Stomach smooth muscle (tissue), 2 donors: ENCODE data around the gene SMAD2.

Experiments used
- H3K27ac ChIP-seq: one replicate; pipeline ENCODE4 v1.7.0; 2013; ENCODE audit warnings: mild to moderate bottlenecking, low read length, inconsistent platforms
- H3K27me3 ChIP-seq, 2 donors: one replicate each; pipeline ENCODE4 v1.7.0; 2013; ENCODE audit warnings: low read length in 2 of 2; ENCODE audit not compliant: insufficient read depth in 2 of 2, control insufficient read depth in 1 of 2
- H3K36me3 ChIP-seq, 2 donors: one replicate each; pipeline ENCODE4 v1.7.0; 2013; ENCODE audit warnings: low read length in 2 of 2; ENCODE audit not compliant: control insufficient read depth in 2 of 2, insufficient read depth in 2 of 2
- H3K4me1 ChIP-seq: one replicate; pipeline ENCODE4 v1.7.0; 2013; ENCODE audit warnings: low read length; ENCODE audit not compliant: control insufficient read depth, insufficient read depth
- H3K4me3 ChIP-seq, 2 donors: one replicate each; pipeline ENCODE4 v1.7.0; 2013; ENCODE audit warnings: low read length in 2 of 2
- H3K9ac ChIP-seq, 2 donors: one replicate each; pipeline ENCODE4 v1.7.0; 2013; ENCODE audit warnings: low read length in 2 of 2, mild to moderate bottlenecking in 1 of 2
- H3K9me3 ChIP-seq, 2 donors: one replicate each; pipeline ENCODE4 v1.7.0; 2013; ENCODE audit warnings: low read length in 2 of 2; ENCODE audit not compliant: control insufficient read depth in 2 of 2
- donor health status: healthy.
- donor health status: Pancreatic carcinoma.

SMAD2 gene

GRCh38 chr18:47794725-47795433 lies 135.6 kb downstream of the SMAD2 start:
- Histone ChIP-seq H3K9me3 (no peaks in the 10 kb centered on the region), H3K4me1 (peaks cover 10% of the 10 kb centered on the region), H3K4me3 (no peak overlapping the region), H3K27me3 (no peaks in the 10 kb centered on the region), H3K36me3 (no peaks in the 10 kb centered on the region), H3K27ac (no peak overlapping the region), H3K9ac (no peak overlapping the region)

DNA sequence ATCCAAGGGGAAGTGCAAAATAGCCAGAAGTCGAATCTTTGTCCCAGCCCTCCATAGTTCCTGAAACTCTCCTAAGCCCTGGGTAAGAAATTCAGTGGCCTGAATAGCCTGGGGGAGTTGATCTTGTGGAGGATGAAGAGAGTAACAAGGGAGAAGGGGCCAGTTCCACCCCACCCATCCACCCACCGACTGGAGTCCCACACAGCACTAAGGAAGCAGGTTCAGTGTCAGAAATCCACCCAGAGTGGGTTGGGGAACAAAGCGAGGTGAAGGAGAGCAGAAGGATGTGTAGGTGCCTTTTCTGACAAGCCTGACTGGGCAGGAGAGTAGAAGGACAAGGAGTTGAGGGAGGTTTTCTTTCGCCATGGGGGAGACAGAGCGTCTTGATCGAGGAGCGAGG lies 136.8 kb downstream of the SMAD2 start:
- Histone ChIP-seq H3K9ac (no peak overlapping the region), H3K36me3 (no peaks in the 10 kb centered on the region), H3K9me3 (no peaks in the 10 kb centered on the region), H3K27me3 (no peaks in the 10 kb centered on the region), H3K4me1 (peaks cover 10% of the 10 kb centered on the region), H3K27ac (no peak overlapping the region), H3K4me3 (no peak overlapping the region)

- H3K4me1 ChIP-seq, result peaks cover 10% of the 10 kb centered on the region
- H3K9ac ChIP-seq, result no peak overlapping the region
- H3K4me3 ChIP-seq, result no peak overlapping the region
- H3K9me3 ChIP-seq, result peaks cover 0 to 5% of the 10 kb centered on the region in 2 donors
- no peaks in the 10 kb centered on the region for H3K27me3 ChIP-seq
- no peak overlapping the region for H3K27ac ChIP-seq
- no peaks in the 10 kb centered on the region for H3K36me3 ChIP-seq
These were observed 138.9 kb downstream of the SMAD2 start for GRCh38 chr18:47791461-47791985.

- Histone ChIP-seq H3K4me3 (no peak overlapping the region), H3K27ac (no peak overlapping the region), H3K9ac (no peak overlapping the region), H3K36me3 (no peaks in the 10 kb centered on the region), H3K27me3 (no peaks in the 10 kb centered on the region), H3K4me1 (peaks cover 4% of the 10 kb centered on the region), H3K9me3 (peaks cover 4 to 5% of the 10 kb centered on the region in 2 donors)
These were observed 140.4 kb downstream of the SMAD2 start for GRCh38 chr18:47790036-47790435.

GRCh38 chr18:47788621-47789020 lies 141.8 kb downstream of the SMAD2 start:
- no peak overlapping the region for H3K4me3 ChIP-seq
- H3K9ac ChIP-seq, result no peak overlapping the region
- no peak overlapping the region for H3K27ac ChIP-seq
- no peaks in the 10 kb centered on the region for H3K36me3 ChIP-seq
- H3K9me3 ChIP-seq, result peaks cover 7 to 13% of the 10 kb centered on the region in 2 donors
- H3K27me3 ChIP-seq, result no peaks in the 10 kb centered on the region
- H3K4me1 ChIP-seq, result no peaks in the 10 kb centered on the region

GRCh38 chr18:47781561-47781960 lies 148.9 kb downstream of the SMAD2 start:
- H3K36me3 ChIP-seq, result no peaks in the 10 kb centered on the region
- no peak overlapping the region for H3K27ac ChIP-seq
- no peak overlapping the region for H3K9ac ChIP-seq
- peaks cover 7 to 16% of the 10 kb centered on the region in 2 donors for H3K9me3 ChIP-seq
- H3K27me3 ChIP-seq, result no peaks in the 10 kb centered on the region
- H3K4me3 ChIP-seq, result no peak overlapping the region
- no peaks in the 10 kb centered on the region for H3K4me1 ChIP-seq

- Histone ChIP-seq H3K4me3 (no peak overlapping the region), H3K9ac (no peak overlapping the region), H3K27me3 (no peaks in the 10 kb centered on the region), H3K36me3 (no peaks in the 10 kb centered on the region), H3K9me3 (peaks cover 4 to 16% of the 10 kb centered on the region in 2 donors), H3K4me1 (no peaks in the 10 kb centered on the region), H3K27ac (no peak overlapping the region)
These were observed 150.3 kb downstream of the SMAD2 start for GRCh38 chr18:47780011-47780725.

DNA sequence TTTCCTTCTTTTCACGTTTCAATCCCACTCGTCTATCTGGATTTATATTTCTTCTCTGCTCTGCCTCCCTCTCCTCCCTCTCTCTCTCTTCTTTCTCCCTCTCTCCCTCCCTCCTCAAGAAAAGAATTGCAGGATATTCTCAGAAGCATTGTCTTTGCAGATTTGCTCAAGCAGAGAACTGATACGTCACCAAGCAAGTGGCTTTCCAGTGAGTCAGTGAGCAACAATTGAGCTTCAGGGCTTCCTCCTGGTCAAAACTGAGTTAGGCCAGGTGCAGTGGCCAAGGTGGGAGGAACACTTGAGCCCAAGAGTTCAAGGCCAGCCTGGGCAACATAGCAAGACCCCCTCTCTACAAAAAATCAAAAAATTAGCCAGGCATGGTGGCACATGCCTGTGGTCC lies 151.1 kb downstream of the SMAD2 start:
- Histone ChIP-seq H3K9ac (no peak overlapping the region), H3K4me1 (no peaks in the 10 kb centered on the region), H3K36me3 (no peaks in the 10 kb centered on the region), H3K4me3 (no peak overlapping the region), H3K27me3 (no peaks in the 10 kb centered on the region), H3K9me3 (peaks cover 0 to 12% of the 10 kb centered on the region in 2 donors), H3K27ac (no peak overlapping the region)

- Histone ChIP-seq H3K9ac (no peak overlapping the region), H3K36me3 (no peaks in the 10 kb centered on the region), H3K4me3 (no peak overlapping the region), H3K27ac (no peak overlapping the region), H3K9me3 (peaks cover 0 to 3% of the 10 kb centered on the region in 2 donors), H3K4me1 (no peaks in the 10 kb centered on the region), H3K27me3 (no peaks in the 10 kb centered on the region)
These were observed 152.8 kb downstream of the SMAD2 start for GRCh38 chr18:47777626-47778025.

- H3K4me3 ChIP-seq, result no peak overlapping the region
- H3K27me3 ChIP-seq, result no peaks in the 10 kb centered on the region
- no peak overlapping the region for H3K27ac ChIP-seq
- H3K36me3 ChIP-seq, result no peaks in the 10 kb centered on the region
- H3K9me3 ChIP-seq, result no peaks in the 10 kb centered on the region
- H3K9ac ChIP-seq, result no peak overlapping the region
- no peaks in the 10 kb centered on the region for H3K4me1 ChIP-seq
These were observed 154.5 kb downstream of the SMAD2 start for GRCh38 chr18:47775961-47776360.

DNA sequence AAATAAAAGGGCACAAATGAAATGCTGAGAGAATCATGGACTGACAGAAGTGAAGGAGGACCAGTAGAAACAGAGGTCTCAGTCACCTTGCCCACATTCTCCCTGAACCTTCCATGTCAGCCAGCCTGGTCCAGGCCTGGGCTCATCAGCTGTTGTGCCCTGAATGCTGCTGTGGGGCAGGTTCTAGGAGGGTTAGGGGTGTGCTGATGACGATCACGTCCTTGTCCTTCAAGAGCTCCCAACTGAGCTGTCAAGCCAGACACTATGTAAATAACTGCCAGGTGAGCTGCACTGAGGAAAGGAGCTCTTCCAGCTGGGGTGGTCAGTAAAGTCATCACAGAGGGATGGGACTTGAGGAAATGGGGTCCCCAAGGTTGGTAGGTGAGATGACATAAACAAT lies 156.5 kb downstream of the SMAD2 start:
- no peak overlapping the region for H3K27ac ChIP-seq
- H3K36me3 ChIP-seq, result no peaks in the 10 kb centered on the region
- H3K4me1 ChIP-seq, result no peaks in the 10 kb centered on the region
- no peaks in the 10 kb centered on the region for H3K9me3 ChIP-seq
- no peak overlapping the region for H3K4me3 ChIP-seq
- no peak overlapping the region for H3K9ac ChIP-seq
- H3K27me3 ChIP-seq, result no peaks in the 10 kb centered on the region
